Adrenal gland (tissue), 12 donors: ENCODE data around the gene HECTD1. TPM values are rescaled to one million over a fixed set of nuclear protein-coding genes. Genes with fewer than 3 reads are reported as not detected.
A peak's percentile ranks its signal among the peaks of the same experiment; 100 is the strongest.
"Not testable (repeated sequence)": the region's sequence is repeated elsewhere in the genome, so short reads cannot be mapped to it uniquely, and the experiment has no call there.

ENCODE experiments used
- DNase-seq, 7 donors: peaks; one replicate each; pipeline ENCODE4 v3.0.0-alpha.2; 2019 to 2020
- H3K27ac ChIP-seq, 5 donors: fragments of 200-600 bp; sonication (generic) in 4 of 5; 1 replicate in 3 of 5; 2 replicates in 2 of 5; pipeline versions ENCODE4 v1.5.1 to v1.8.0; 2016 to 2020; ENCODE audit warnings: mild to moderate bottlenecking in 1 of 5
- H3K27me3 ChIP-seq: fragments of 200-600 bp; 2 replicates; pipeline ENCODE4 v1.8.0; 2021
- H3K36me3 ChIP-seq, 2 donors: fragments of 200-600 bp; replicated peaks in 1 of 2; 1 replicate in 1 of 2; 2 replicates in 1 of 2; pipeline versions ENCODE4 v1.5.1 to v1.8.0; 2018 to 2022
- H3K4me1 ChIP-seq, 2 donors: fragments of 200-600 bp; replicated peaks in 1 of 2; 1 replicate in 1 of 2; 2 replicates in 1 of 2; pipeline versions ENCODE4 v1.5.1 to v1.8.0; 2018 to 2021
- H3K4me3 ChIP-seq, 4 donors: fragments of 200-600 bp; sonication (generic) in 3 of 4; one replicate each; pipeline ENCODE4 v1.5.1; 2016 to 2018
- H3K9me3 ChIP-seq, 3 donors: fragments of 200-600 bp; sonication (generic) in 1 of 3; replicated peaks in 1 of 3; 1 replicate in 2 of 3; 2 replicates in 1 of 3; pipeline versions ENCODE4 v1.5.1 to v1.8.0; 2016 to 2021
- CTCF ChIP-seq, 6 experiments: fragments of 450-650 bp in 4 of 6; fragments of 200-600 bp in 2 of 6; sonication (generic) in 1 of 6; IDR thresholded peaks; 1 replicate in 5 of 6; 2 replicates in 1 of 6; pipeline versions ENCODE4 v1.5.1 to v1.8.0; 2016 to 2021; ENCODE audit warnings: antibody characterized with exemption in 6 of 6, mild to moderate bottlenecking in 2 of 6, moderate library complexity in 1 of 6
- POLR2A ChIP-seq, 2 donors: fragments of 450-650 bp; IDR thresholded peaks; one replicate each; pipeline ENCODE4 v1.6.1; 2017; ENCODE audit warnings: antibody characterized with exemption in 2 of 2, mild to moderate bottlenecking in 2 of 2, moderate library complexity in 1 of 2
- WGBS, 4 donors: extraction: QIAGEN DNeasy Blood & Tissue Kit in 2 of 4; methylation state at CpG; one replicate each; pipeline versions ENCODE4 v1.1.5 to v1.1.7; 2013 to 2017; 5-methylcytosine and 5-hydroxymethylcytosine counted together
- intact Hi-C, 2 donors: fragments of 100-400 bp; cut with DNase I; formaldehyde crosslinking; loops; one replicate each; pipeline versions ENCODE4 v1.14.1 to v1.15.0; 2022 to 2023
- polyA plus RNA-seq, 3 donors: library from polyadenylated mRNA; stranded (reverse); fragments of 200-250 nt in 2 of 3; fragments of 350-450 nt in 1 of 3; fragmentation: Illumina TruSeq in 1 of 3; extraction: RNeasy Lipid Tissue Mini Kit (QIAGEN cat#74804) in 1 of 3; gene quantifications; one replicate each; pipeline ENCODE4 v1.2.3, GENCODE V29; 2013 to 2014
- total RNA-seq, 9 donors: library from RNA; depleted of rRNA in 4 of 9; stranded (reverse); fragments of >200 nt in 4 of 9; fragments of 120-200 nt in 1 of 9; fragmentation: NEBNext Ultra II Directional in 1 of 9; extraction: Animal tissue kit (Norgen Biotek cat#: 25700) in 1 of 9; gene quantifications; one replicate each; pipeline versions ENCODE4 v1.1.0 to v1.2.4, GENCODE V29; 2013 to 2023
- donor health status: healthy with polysubstance abuse.
- donor health status: Bipolar disorder and iron deficiency.
- donor health status: DM: yes; HTN: yes; CAD: no.
- donor health status: DM: no; HTN: no; CAD: no.
- donor health status: DM: no; HTN: no; CAD: no.
- donor health status: DM: yes; HTN: yes; CAD: no.

Gene HECTD1
- total and polyA plus RNA-seq, 12 donors = 77.1 to 309 (median 185) TPM

DNA sequence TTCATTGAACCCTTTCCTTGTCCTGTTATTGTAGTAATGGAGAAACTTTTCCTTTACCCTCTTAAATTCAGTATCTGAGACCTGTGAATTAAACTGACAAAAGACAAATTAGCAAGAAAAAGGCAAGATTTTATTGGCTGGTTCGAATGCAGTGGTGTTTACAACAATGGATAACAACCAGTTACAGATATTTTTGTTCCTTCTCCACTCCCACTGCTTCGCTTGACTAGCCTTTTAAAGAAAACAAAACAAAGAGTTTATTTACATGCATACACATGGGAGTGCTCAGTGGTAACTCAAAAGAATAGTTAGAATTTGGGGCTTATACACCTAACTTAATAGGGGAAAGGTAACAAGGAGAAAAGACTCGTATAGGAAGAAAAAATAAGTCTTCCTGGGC lies 37.0 kb upstream of the HECTD1 start:
- 76 to 86% (median 82%) methylated on average over 3 of the region's 3 CpGs for WGBS, 4 donors

GRCh38 chr14:31243860-31244259 lies 36.3 kb upstream of the HECTD1 start:
- Histone ChIP-seq H3K4me3 (no peak overlapping the region), H3K27me3 (no peaks in the 10 kb centered on the region), H3K36me3 (no peaks in the 10 kb centered on the region), H3K9me3 (no peaks in the 10 kb centered on the region), H3K27ac (no peak overlapping the region), H3K4me1 (peaks cover 0 to 8% of the 10 kb centered on the region in 2 donors)
- DNase-seq = no peak
- WGBS, 4 donors = 86 to 92% (median 89%) methylated on average over 8 of the region's 8 CpGs
- intact Hi-C loops = no loop called here
- TF ChIP-seq POLR2A (IDR thresholded peaks at IDR 0.05) (no peak), CTCF (IDR thresholded peaks at IDR 0.05) (no peak)

More for the DNA sequence above, 37.0 kb upstream of the HECTD1 start:
- Histone ChIP-seq H3K4me3 (no peak overlapping the region), H3K27ac (no peak overlapping the region), H3K36me3 (no peaks in the 10 kb centered on the region), H3K9me3 (no peaks in the 10 kb centered on the region), H3K27me3 (no peaks in the 10 kb centered on the region), H3K4me1 (peaks cover 0 to 8% of the 10 kb centered on the region in 2 donors)
- intact Hi-C loops = no loop called here
- no peak for DNase-seq
- no peak for TF ChIP-seq CTCF (IDR thresholded peaks at IDR 0.05)
- TF ChIP-seq POLR2A (IDR thresholded peaks at IDR 0.05) = no peak

GRCh38 chr14:31242161-31242940 lies 34.8 kb upstream of the HECTD1 start:
- peak overlapping the region in 1 of 4 donors; percentile 36 for H3K4me3 ChIP-seq
- H3K4me1 ChIP-seq, H3K27me3 ChIP-seq, H3K36me3 ChIP-seq, H3K9me3 ChIP-seq, intact Hi-C loops, DNase-seq, H3K27ac ChIP-seq: not testable (repeated sequence)
- WGBS, 4 donors = 66 to 81% (median 79%) methylated on average over 10 of the region's 10 CpGs

DNA sequence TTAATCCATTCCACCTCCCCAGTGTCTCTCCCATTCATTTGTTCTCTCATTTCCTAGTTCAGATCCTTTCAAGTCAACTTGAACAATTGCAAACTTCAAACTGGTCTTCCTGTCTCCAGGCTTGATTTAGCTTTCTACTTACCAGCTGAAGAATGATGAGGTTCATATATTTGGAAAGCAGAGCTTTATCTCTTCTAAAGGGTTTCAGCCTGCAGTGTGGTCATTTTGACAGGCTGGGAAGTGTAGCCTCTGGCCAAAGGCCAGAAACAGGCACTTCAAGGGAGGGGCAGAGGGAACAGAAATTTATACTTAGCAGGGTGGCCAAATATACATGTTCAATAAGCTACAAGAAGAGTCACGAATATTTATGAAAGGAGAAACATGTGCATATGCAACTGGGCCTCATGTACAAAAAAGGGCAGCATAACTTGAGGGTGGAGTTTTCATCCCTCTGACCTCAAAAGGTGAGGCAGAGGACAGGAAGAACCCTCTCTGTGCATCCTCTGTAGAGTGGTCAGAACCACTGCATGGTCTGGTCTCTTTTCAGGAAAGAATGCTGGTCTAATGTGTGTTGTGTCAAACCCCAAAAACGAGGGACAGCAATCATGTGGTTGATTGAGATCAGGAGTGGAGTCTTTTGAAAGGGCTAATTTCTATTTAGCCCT lies 34.0 kb upstream of the HECTD1 start:
- H3K27ac ChIP-seq = no peak overlapping the region
- H3K9me3 ChIP-seq = no peaks in the 10 kb centered on the region
- DNase-seq = peak in 1 of 7 donors; percentile 7
- H3K36me3 ChIP-seq = no peaks in the 10 kb centered on the region
- 49 to 63% (median 56%) methylated on average over 2 of the region's 2 CpGs for WGBS, 4 donors
- peaks cover 0 to 8% of the 10 kb centered on the region in 2 donors for H3K4me1 ChIP-seq
- H3K4me3 ChIP-seq = peak overlapping the region in 1 of 4 donors; percentile 36
- TF ChIP-seq POLR2A (IDR thresholded peaks at IDR 0.05) = no peak
- no peak for TF ChIP-seq CTCF (IDR thresholded peaks at IDR 0.05)
- intact Hi-C loops = no loop called here
- no peaks in the 10 kb centered on the region for H3K27me3 ChIP-seq
